Measurements from ENCODE around the gene AFF1. TPM values are rescaled to one million over a fixed set of nuclear protein-coding genes. Genes with fewer than 3 reads are reported as not detected.

The AFF1 gene
- total RNA-seq, 4 donors from 2014 or later = 72.5 to 128 (median 108) TPM

DNA sequence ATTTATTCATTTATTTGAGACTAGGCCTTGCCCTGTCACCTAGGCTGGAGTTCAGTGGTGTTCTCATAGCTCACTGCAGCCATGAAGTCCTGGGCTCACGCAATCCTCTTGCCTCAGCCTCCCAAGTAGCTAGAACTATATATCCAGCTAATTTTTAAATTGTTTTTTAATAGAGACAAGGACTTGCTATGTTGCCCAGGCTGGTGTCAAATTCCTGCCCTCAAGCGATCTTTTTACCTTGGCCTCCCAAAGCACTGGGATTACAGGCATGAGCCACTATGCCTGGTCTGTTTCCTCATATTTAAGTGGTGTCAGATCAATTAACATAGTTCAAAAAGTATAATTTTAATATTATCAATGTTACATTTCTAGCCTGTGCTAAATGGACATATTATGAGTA is 68.5 kb downstream of the AFF1 start:
- no peaks in the 10 kb centered on the region for H3K9me3 ChIP-seq
- H3K27ac ChIP-seq = no peak overlapping the region
- peaks cover 0 to 23% (median 4%) of the 10 kb centered on the region in 4 donors for H3K4me1 ChIP-seq
- H3K27me3 ChIP-seq = no peaks in the 10 kb centered on the region
- H3K4me3 ChIP-seq = no peak overlapping the region
- TF ChIP-seq, protein P1, sequence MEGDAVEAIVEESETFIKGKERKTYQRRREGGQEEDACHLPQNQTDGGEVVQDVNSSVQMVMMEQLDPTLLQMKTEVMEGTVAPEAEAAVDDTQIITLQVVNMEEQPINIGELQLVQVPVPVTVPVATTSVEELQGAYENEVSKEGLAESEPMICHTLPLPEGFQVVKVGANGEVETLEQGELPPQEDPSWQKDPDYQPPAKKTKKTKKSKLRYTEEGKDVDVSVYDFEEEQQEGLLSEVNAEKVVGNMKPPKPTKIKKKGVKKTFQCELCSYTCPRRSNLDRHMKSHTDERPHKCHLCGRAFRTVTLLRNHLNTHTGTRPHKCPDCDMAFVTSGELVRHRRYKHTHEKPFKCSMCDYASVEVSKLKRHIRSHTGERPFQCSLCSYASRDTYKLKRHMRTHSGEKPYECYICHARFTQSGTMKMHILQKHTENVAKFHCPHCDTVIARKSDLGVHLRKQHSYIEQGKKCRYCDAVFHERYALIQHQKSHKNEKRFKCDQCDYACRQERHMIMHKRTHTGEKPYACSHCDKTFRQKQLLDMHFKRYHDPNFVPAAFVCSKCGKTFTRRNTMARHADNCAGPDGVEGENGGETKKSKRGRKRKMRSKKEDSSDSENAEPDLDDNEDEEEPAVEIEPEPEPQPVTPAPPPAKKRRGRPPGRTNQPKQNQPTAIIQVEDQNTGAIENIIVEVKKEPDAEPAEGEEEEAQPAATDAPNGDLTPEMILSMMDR (IDR thresholded peaks at IDR 0.05) = no peak
- no peak for TF ChIP-seq POLR2A (IDR thresholded peaks at IDR 0.05)
- DNase-seq = no peak
- H3K36me3 ChIP-seq = no peaks in the 10 kb centered on the region

DNA sequence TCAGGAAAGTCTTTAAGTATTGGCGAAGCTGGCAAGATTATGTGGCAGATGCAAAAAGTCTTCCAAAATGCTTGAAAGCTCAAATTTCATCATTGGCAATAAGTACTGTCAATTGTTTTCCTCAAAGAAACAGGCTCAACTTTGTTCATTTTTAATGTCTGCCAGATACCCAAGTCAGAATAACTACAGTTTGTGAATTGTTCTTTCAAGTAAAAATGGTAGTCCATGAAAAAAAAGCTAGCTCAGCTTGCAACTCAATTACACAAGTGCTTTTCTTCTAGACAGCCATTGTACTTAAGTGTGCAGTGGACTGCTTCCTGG is 70.5 kb downstream of the AFF1 start:
- peaks cover 0 to 24% (median 10%) of the 10 kb centered on the region in 4 donors for H3K4me1 ChIP-seq
- DNase-seq = no peak
- TF ChIP-seq, protein P1 (IDR thresholded peaks at IDR 0.05) = no peak
- no peak for TF ChIP-seq POLR2A (IDR thresholded peaks at IDR 0.05)
- no peaks in the 10 kb centered on the region for H3K36me3 ChIP-seq
- H3K4me3 ChIP-seq = peak overlapping the region in 2 of 4 donors; percentile 57 to 65
- H3K27ac ChIP-seq = peak overlapping the region; percentile 80 to 94 (median 94)
- no peaks in the 10 kb centered on the region for H3K9me3 ChIP-seq
- H3K27me3 ChIP-seq = no peaks in the 10 kb centered on the region

DNA sequence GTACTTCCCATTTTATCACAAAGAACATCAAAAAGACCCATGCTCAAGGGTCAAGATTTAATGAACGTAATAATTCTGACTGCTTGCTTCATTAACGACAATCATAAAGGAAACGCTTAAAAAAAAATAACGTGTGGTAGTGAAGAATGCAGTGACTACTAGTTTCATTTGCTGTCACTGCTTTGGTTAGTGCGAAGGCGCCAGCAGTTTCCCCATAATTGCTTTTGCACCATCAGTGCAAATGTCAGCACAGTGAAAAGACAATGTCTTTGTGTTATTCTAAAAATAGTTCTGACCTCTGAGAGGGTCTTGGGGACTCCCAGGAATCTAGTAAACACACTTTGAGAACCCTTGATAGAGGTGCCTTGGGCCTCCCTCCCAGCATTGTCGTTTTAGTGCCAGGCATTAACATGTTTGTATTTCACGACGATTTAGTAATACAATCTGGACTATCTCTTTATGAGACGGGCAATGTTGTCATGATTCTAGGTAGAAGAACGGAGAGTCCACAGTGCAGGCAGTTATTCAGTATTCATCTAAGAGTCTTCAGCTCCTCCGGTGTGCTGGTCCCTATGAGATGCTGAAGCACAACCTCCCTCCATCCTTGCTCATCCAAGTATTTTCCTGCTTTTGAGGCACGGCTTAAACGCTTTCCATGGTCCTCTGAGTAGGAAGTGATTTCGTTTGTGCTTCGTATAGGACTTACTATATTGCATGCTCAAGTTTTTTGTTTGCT is 71.0 kb downstream of the AFF1 start:
- Histone ChIP-seq H3K4me3 (peak overlapping the region; percentile 51 to 71 (median 61)), H3K27ac (peak overlapping the region; percentile 80 to 94 (median 94)), H3K27me3 (no peaks in the 10 kb centered on the region), H3K4me1 (peaks cover 0 to 29% (median 10%) of the 10 kb centered on the region in 4 donors), H3K9me3 (no peaks in the 10 kb centered on the region), H3K36me3 (no peaks in the 10 kb centered on the region)
- DNase-seq = peak in 2 of 3 donors; percentile 39 to 58
- TF ChIP-seq, protein P1 (IDR thresholded peaks at IDR 0.05) = no peak
- TF ChIP-seq POLR2A (IDR thresholded peaks at IDR 0.05) = no peak

DNA sequence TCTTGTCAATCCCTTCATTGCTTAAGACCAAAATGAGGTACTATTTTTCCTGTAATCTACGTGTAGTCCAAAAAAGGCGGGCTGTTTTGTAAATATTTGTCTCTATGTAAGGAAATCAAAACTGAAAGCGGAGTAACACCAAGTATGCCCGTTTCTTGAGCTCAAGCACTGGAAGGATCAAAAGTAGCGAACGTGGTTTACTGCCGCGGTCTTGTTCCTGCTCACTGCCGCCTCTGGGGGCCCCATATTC is 71.5 kb downstream of the AFF1 start:
- no peak for DNase-seq
- H3K4me3 ChIP-seq = peak overlapping the region; percentile 51 to 71 (median 61)
- peaks cover 0 to 33% (median 10%) of the 10 kb centered on the region in 4 donors for H3K4me1 ChIP-seq
- H3K9me3 ChIP-seq = no peaks in the 10 kb centered on the region
- no peaks in the 10 kb centered on the region for H3K36me3 ChIP-seq
- no peaks in the 10 kb centered on the region for H3K27me3 ChIP-seq
- H3K27ac ChIP-seq = peak overlapping the region; percentile 80 to 94 (median 94)
- TF ChIP-seq POLR2A (IDR thresholded peaks at IDR 0.05) = no peak
- TF ChIP-seq, protein P1 (IDR thresholded peaks at IDR 0.05) = no peak

DNA sequence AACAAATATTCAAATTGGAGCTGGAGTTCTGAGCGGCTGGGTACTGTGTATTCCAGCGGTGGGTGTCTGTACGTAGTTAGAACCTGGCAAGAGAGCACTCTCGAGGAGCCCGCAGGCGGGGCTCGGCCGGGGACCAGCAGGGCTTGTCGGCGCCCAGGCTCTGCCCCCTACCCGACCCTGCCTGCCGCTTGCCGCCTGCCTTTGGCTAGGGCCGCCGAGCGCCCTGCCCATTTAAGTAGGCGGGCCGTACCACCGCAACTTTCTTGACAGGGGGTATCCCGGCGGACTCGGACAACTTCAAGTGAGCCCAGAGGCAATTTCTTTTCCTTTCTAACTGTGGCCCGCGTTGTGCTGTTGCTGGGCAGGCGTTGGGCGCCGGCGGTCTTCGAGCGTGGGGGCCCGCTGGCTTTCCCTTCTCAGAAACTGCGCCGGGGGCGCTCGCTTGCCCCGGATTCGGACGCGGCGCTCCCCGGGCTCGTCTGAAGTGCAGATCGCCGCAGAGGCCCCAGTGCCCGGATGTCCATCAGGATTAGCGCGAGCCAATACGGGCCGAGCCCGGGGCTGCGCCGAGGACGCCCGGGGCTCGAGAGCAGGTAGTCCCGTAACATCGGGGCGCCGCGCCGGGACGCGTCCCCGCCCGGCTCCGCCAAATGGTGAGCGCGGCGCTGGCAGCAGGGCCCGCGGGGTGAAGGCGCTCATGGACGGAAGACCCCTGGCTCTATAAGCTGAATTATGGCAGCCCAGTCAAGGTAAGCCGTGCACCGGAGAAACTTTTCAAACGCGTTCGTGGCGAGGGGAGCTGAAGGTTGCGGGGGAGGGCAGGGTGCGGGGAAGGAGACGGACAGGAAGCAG is 72.1 kb downstream of the AFF1 start:
- no peaks in the 10 kb centered on the region for H3K27me3 ChIP-seq
- peaks cover 0 to 36% (median 12%) of the 10 kb centered on the region in 4 donors for H3K4me1 ChIP-seq
- peak overlapping the region; percentile 80 to 94 (median 94) for H3K27ac ChIP-seq
- peak; percentile 97 to 98 for TF ChIP-seq POLR2A (IDR thresholded peaks at IDR 0.05)
- TF ChIP-seq, protein P1 (IDR thresholded peaks at IDR 0.05) = peak in 4 of 6 experiments; percentile 15 to 52 (median 50)
- no peaks in the 10 kb centered on the region for H3K36me3 ChIP-seq
- H3K4me3 ChIP-seq = peak overlapping the region; percentile 51 to 71 (median 61)
- peak; percentile 93 to 96 (median 96) for DNase-seq
- no peaks in the 10 kb centered on the region for H3K9me3 ChIP-seq
